ENCODE results near the gene FAM193B. TPM values are rescaled to one million over a fixed set of nuclear protein-coding genes. Genes with fewer than 3 reads are reported as not detected.
"Not testable (repeated sequence)": the region's sequence is repeated elsewhere in the genome, so short reads cannot be mapped to it uniquely, and the experiment has no call there.

Gene FAM193B
- total and polyA plus RNA-seq, 8 donors, result 30.1 to 519 (median 45.0) TPM

DNA sequence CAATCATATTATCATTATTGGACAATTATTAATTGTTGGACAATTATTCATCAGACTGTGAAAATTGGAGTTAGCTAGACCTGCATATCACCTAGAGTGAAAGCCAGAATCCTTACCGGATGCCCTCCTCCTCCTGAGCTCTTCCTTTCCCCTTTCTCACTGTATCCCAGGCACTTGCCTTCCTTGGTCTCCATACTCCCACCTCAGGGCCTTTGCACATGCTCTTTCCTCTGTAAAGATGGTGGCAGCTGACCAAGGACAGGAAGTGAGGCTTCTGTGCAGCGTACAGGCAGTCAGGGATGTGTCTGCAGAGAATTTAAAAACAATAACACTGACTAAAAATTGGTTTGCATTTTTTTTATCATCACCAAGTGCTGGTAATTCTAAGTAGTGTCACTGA is 15.5 kb upstream of the FAM193B start:
- H3K4me1 ChIP-seq, result no peaks in the 10 kb centered on the region
- 79 to 96% methylated on average over 2 of the region's 2 CpGs for WGBS, 2 donors
- TF ChIP-seq, protein P1, sequence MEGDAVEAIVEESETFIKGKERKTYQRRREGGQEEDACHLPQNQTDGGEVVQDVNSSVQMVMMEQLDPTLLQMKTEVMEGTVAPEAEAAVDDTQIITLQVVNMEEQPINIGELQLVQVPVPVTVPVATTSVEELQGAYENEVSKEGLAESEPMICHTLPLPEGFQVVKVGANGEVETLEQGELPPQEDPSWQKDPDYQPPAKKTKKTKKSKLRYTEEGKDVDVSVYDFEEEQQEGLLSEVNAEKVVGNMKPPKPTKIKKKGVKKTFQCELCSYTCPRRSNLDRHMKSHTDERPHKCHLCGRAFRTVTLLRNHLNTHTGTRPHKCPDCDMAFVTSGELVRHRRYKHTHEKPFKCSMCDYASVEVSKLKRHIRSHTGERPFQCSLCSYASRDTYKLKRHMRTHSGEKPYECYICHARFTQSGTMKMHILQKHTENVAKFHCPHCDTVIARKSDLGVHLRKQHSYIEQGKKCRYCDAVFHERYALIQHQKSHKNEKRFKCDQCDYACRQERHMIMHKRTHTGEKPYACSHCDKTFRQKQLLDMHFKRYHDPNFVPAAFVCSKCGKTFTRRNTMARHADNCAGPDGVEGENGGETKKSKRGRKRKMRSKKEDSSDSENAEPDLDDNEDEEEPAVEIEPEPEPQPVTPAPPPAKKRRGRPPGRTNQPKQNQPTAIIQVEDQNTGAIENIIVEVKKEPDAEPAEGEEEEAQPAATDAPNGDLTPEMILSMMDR (IDR thresholded peaks at IDR 0.05), result no peak
- H3K27me3 ChIP-seq, result no peaks in the 10 kb centered on the region
- FAIRE-seq, result no peak
- no peak overlapping the region for H3K4me3 ChIP-seq
- no peak for ATAC-seq
- H3K36me3 ChIP-seq, result no peaks in the 10 kb centered on the region
- no peaks in the 10 kb centered on the region for H3K9me3 ChIP-seq
- no peak overlapping the region for H3K27ac ChIP-seq
- intact Hi-C loops (cut with DNase I), result no loop called here
- no peak for DNase-seq

DNA sequence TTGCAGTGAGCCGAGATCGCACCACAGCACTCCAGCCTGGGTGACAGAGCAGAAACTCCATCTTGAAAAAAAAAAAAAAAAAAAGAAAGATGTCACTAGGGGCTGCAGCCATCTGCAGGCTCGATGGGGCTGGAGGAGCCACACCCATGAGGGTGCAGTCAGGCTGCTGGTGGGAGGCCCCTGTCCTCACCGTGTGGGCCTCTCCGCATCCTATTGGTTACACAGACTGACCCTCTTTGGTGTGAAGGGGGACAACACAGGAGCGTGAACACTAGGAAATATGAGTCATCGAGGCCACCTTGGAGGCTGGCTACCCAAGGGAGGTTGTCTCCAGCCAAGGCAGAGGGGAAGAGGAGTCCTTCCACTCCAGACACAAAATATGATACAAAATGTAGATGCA is 14.0 kb upstream of the FAM193B start:
- 79 to 81% methylated on average over 7 of the region's 7 CpGs for WGBS, 2 donors

DNA sequence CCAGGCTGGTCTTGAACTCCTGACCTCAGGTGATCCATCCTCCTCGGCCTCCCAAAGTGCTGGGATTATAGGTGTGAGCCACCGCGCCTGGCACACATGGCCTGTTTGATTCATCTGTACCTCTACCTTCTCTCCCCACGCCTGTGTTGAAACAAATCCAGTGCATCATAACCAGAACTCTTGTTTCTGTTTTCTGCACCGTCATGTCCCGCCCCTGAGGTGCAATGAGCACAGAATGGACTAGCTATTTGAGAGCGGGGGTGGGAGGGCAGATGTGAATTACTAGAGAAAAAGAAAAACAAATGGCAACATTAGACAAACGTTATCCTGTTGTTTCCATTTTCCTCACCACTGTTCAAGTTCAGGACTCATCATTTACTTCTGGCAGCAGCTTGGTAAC is 10.7 kb upstream of the FAM193B start:
- WGBS, 2 donors, result 78 to 84% methylated on average over 8 of the region's 8 CpGs
- intact Hi-C loops (cut with DNase I), result no loop called here
- Histone ChIP-seq H3K36me3 (no peaks in the 10 kb centered on the region), H3K4me3 (no peak overlapping the region), H3K4me1 (no peaks in the 10 kb centered on the region), H3K9me3 (no peaks in the 10 kb centered on the region), H3K27ac (no peak overlapping the region), H3K27me3 (no peaks in the 10 kb centered on the region)
- no peak for DNase-seq
- FAIRE-seq, result no peak
- TF ChIP-seq, protein P1 (IDR thresholded peaks at IDR 0.05), result no peak
- ATAC-seq, result no peak

More for the DNA sequence above, 14.0 kb upstream of the FAM193B start:
- Histone ChIP-seq H3K36me3 (no peaks in the 10 kb centered on the region), H3K4me1 (no peaks in the 10 kb centered on the region), H3K9me3 (no peaks in the 10 kb centered on the region), H3K27me3 (no peaks in the 10 kb centered on the region), H3K27ac (no peak overlapping the region), H3K4me3 (no peak overlapping the region)
- TF ChIP-seq, protein P1 (IDR thresholded peaks at IDR 0.05), result no peak
- no peak for ATAC-seq
- no peak for FAIRE-seq
- no peak for DNase-seq
- intact Hi-C loops (cut with DNase I), result no loop called here

DNA sequence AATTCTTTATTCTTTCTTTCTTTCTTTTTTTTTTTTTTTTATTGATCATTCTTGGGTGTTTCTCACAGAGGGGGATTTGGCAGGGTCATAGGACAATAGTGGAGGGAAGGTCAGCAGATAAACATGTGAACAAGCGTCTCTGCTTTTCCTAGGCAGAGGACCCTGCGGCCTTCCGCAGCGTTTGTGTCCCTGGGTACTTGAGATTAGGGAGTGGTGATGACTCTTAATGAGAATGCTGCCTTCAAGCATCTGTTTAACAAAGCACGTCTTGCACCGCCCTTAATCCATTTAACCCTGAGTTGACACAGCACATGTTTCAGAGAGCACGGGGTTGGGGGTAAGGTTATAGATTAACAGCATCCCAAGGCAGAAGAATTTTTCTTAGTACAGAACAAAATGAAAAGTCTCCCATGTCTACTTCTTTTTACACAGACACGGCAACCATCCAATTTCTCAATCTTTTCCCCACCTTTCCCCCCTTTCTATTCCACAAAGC is 5.1 kb upstream of the FAM193B start:
- not testable (repeated sequence) for H3K9me3 ChIP-seq
- WGBS, 2 donors, result 49 to 51% methylated on average over 8 of the region's 8 CpGs

DNA sequence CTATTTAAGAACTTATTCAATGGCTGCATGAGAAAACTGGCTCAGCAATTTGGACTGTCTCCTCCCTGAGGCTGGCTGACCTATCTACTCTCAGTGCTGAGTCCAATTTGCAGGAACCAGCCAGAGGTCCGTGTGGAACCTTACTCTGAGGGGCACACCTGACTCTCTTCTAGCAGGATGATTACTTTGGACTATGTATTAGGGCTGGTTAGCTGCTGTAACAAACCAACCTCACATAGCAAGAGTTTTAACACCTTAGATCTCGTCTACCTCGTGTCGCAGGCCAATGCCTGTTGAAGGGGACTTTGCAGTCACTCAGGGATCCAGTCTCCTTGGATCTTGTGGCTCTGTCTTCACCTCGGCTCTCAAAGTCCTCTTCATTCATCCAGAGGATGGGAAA is 3.4 kb upstream of the FAM193B start:
- Histone ChIP-seq H3K36me3 (no peaks in the 10 kb centered on the region), H3K4me1 (peaks cover 0 to 4% (median 0%) of the 10 kb centered on the region in 3 donors), H3K9me3 (no peaks in the 10 kb centered on the region), H3K4me3 (no peak overlapping the region), H3K27me3 (no peaks in the 10 kb centered on the region), H3K27ac (no peak overlapping the region)
- FAIRE-seq (no peak), DNase-seq (no peak), ATAC-seq (no peak)
- TF ChIP-seq, protein P1 (IDR thresholded peaks at IDR 0.05), result no peak
- 85 to 89% methylated on average over 5 of the region's 5 CpGs for WGBS, 2 donors
- intact Hi-C loops (cut with DNase I), result no loop called here

More for the DNA sequence above, 5.1 kb upstream of the FAM193B start:
- H3K4me1 ChIP-seq; intact Hi-C loops (cut with DNase I); H3K36me3 ChIP-seq; H3K4me3 ChIP-seq; DNase-seq; H3K27ac ChIP-seq; FAIRE-seq; H3K27me3 ChIP-seq; ATAC-seq: not testable (repeated sequence)
